Measurements from ENCODE around the gene OR6F1.
"Not testable (repeated sequence)": the region's sequence is repeated elsewhere in the genome, so short reads cannot be mapped to it uniquely, and the experiment has no call there.

Gene OR6F1

DNA sequence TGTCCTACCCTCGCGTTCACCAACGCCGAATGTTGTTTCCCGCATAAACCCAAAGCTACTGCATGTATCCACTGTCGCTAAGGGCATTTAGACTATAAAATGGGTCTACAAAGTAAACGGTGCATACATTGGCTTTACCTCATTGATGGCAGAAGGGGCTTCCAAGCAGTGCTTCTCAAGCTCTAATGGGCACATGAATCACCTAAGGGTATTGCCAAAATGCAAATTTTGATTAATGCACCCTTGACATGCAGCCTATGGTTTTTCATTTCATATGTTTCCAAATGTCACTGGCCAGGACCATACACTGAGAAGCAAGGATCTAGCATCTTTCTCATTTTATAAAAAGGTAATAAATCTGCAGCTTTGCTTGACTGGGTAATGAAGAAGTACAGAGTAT, 2.7 kb downstream of the OR6F1 start:
- no peaks in the 10 kb centered on the region for H3K4me1 ChIP-seq (ENCODE audit: control insufficient read depth in 1 of 2, insufficient read depth in 1 of 2, low read depth in 1 of 2, low read length in 1 of 2)
- H3K36me3 ChIP-seq: no peaks in the 10 kb centered on the region
- no peaks in the 10 kb centered on the region for H3K27me3 ChIP-seq
- H3K4me3 ChIP-seq (ENCODE audit: low read depth in 1 of 2, low read length in 1 of 2): no peak overlapping the region
- no peak for TF ChIP-seq CTCF (IDR thresholded peaks at IDR 0.05)
- no peak overlapping the region for H3K27ac ChIP-seq
- no peaks in the 10 kb centered on the region for H3K9me3 ChIP-seq

- H3K4me1 ChIP-seq (ENCODE audit: control insufficient read depth in 1 of 2, insufficient read depth in 1 of 2, low read depth in 1 of 2, low read length in 1 of 2); H3K9me3 ChIP-seq; H3K36me3 ChIP-seq; H3K4me3 ChIP-seq (ENCODE audit: low read depth in 1 of 2, low read length in 1 of 2); H3K27ac ChIP-seq; H3K27me3 ChIP-seq: not testable (repeated sequence)
Observed at GRCh38 chr1:247710681-247711080, 5.8 kb downstream of the OR6F1 start.

DNA sequence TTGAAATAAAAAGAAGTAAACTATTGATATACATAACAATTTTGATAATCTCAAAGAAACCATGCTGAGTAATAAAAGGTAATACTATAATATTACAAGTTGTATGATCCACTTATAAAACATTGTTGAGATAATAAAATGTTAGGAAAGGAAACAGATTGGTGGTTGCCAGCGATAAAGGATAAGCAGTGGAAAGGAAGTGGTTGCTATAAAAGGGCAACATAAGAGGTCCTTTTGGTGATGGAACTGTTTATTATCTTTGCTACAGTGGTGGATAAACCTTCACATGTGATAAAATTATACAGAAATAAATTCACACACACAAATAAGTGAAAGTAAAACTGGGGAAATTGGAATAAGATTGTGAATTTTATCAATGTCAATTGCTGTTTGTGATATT, 15.1 kb downstream of the OR6F1 start:
- Histone ChIP-seq H3K4me1 (ENCODE audit: control insufficient read depth in 1 of 2, insufficient read depth in 1 of 2, low read depth in 1 of 2, low read length in 1 of 2) (no peaks in the 10 kb centered on the region), H3K9me3 (no peaks in the 10 kb centered on the region), H3K36me3 (no peaks in the 10 kb centered on the region), H3K4me3 (ENCODE audit: low read depth in 1 of 2, low read length in 1 of 2) (no peak overlapping the region), H3K27ac (no peak overlapping the region), H3K27me3 (no peaks in the 10 kb centered on the region)
- TF ChIP-seq CTCF (IDR thresholded peaks at IDR 0.05): no peak

DNA sequence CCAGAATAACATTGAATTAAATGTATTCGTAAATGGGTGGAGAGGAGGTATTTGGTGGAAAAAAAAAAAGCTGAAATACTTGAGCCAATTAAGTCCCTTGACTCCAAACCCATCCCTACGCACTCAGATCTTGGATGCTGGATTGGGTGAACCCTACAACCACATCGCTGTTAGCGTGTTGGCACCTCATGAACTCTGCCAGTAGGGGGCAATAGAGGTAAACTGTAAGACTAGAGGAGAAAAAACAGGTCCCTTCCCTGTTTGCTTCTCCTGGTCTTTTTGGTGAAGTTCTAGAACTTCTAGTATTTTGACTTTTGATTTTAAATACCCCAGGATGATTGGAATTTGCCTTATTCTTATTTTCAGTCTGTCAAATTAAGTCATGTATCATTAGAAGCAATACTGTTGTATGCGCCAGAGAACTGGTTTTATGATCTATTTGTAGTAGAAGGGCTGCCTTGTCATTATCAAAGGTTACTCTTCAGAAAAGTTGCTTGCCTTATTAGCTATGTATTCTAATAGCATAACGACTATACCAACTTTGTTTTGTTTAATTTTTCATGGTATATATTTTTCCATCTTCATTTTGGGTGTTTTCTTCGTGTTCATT, 35.1 kb downstream of the OR6F1 start:
- H3K9me3 ChIP-seq: no peaks in the 10 kb centered on the region
- H3K4me1 ChIP-seq (ENCODE audit: control insufficient read depth in 1 of 2, insufficient read depth in 1 of 2, low read depth in 1 of 2, low read length in 1 of 2): no peaks in the 10 kb centered on the region
- no peaks in the 10 kb centered on the region for H3K27me3 ChIP-seq
- H3K36me3 ChIP-seq: no peaks in the 10 kb centered on the region
- peak; percentile 52 for TF ChIP-seq CTCF (IDR thresholded peaks at IDR 0.05)
- no peak overlapping the region for H3K27ac ChIP-seq
- H3K4me3 ChIP-seq (ENCODE audit: low read depth in 1 of 2, low read length in 1 of 2): no peak overlapping the region

GRCh38 chr1:247680171-247680570, 36.3 kb downstream of the OR6F1 start:
- no peak overlapping the region for H3K4me3 ChIP-seq (ENCODE audit: low read depth in 1 of 2, low read length in 1 of 2)
- H3K9me3 ChIP-seq: no peaks in the 10 kb centered on the region
- H3K27ac ChIP-seq: no peak overlapping the region
- H3K27me3 ChIP-seq: no peaks in the 10 kb centered on the region
- TF ChIP-seq CTCF (IDR thresholded peaks at IDR 0.05): no peak
- no peaks in the 10 kb centered on the region for H3K36me3 ChIP-seq
- no peaks in the 10 kb centered on the region for H3K4me1 ChIP-seq (ENCODE audit: control insufficient read depth in 1 of 2, insufficient read depth in 1 of 2, low read depth in 1 of 2, low read length in 1 of 2)

- no peak for TF ChIP-seq CTCF (IDR thresholded peaks at IDR 0.05)
- Histone ChIP-seq H3K27ac (no peak within 1 kb of the TSS), H3K4me3 (ENCODE audit: low read depth in 1 of 2, low read length in 1 of 2) (no peak within 1 kb of the TSS), H3K9me3 (no peaks in the 10 kb centered on the region), H3K4me1 (ENCODE audit: control insufficient read depth in 1 of 2, insufficient read depth in 1 of 2, low read depth in 1 of 2, low read length in 1 of 2) (no peaks in the 10 kb centered on the region), H3K27me3 (no peaks in the 10 kb centered on the region), H3K36me3 (no peaks in the 10 kb centered on the region)
Observed at GRCh38 chr1:247679639-247680038, 36.8 kb downstream of the OR6F1 start, which contains the start of gene OR13G1. Gene OR13G1, minus strand, starts transcription at chr1:247679739. Its CDS starts 6,698 bp downstream, at chr1:247673041.

Measured in neutrophil (primary cell).